Endodermal cell (in vitro differentiated cells): ENCODE measurements around the gene SLC6A1. TPM values are rescaled to one million over a fixed set of nuclear protein-coding genes. Genes with fewer than 3 reads are reported as not detected.

Experiments used
- DNase-seq: peaks from one replicate; pipeline ENCODE4 v3.0.0-alpha.2; 2017
- H3K27ac ChIP-seq: 2 replicates; pipeline ENCODE4 v1.5.1; 2013; ENCODE audit warnings: mild to moderate bottlenecking, low read depth, low read length, moderate library complexity
- H3K27me3 ChIP-seq: 2 replicates; pipeline ENCODE4 v1.6.1; 2013; ENCODE audit warnings: mild to moderate bottlenecking, low read length, moderate library complexity; ENCODE audit not compliant: insufficient read depth, control insufficient read depth, poor library complexity, severe bottlenecking
- H3K36me3 ChIP-seq: 2 replicates; pipeline ENCODE4 v1.7.0; 2013; ENCODE audit warnings: mild to moderate bottlenecking, low read length, moderate library complexity; ENCODE audit not compliant: control insufficient read depth, insufficient read depth
- H3K4me1 ChIP-seq: one replicate; pipeline ENCODE4 v1.7.0; 2013; ENCODE audit warnings: low read length; ENCODE audit not compliant: control insufficient read depth, insufficient read depth
- H3K4me3 ChIP-seq: 2 replicates; pipeline ENCODE4 v1.5.1; 2013; ENCODE audit warnings: mild to moderate bottlenecking, low read length, moderate library complexity
- H3K9ac ChIP-seq: 2 replicates; pipeline ENCODE4 v1.6.1; 2013; ENCODE audit warnings: mild to moderate bottlenecking, low read length, moderate library complexity; ENCODE audit not compliant: poor library complexity, severe bottlenecking; ENCODE audit errors: extremely low read depth
- H3K9me3 ChIP-seq: 2 replicates; pipeline ENCODE4 v1.6.1; 2013; ENCODE audit warnings: mild to moderate bottlenecking, low read length, moderate library complexity; ENCODE audit not compliant: control insufficient read depth
- H3K27ac Mint-ChIP-seq: 2 replicates; pipeline ENCODE4 v1.8.0; 2020; ENCODE audit warnings: mixed read lengths
- H3K27me3 Mint-ChIP-seq: 2 replicates; pipeline ENCODE4 v1.8.0; 2021; ENCODE audit warnings: mild to moderate bottlenecking, mixed read lengths; ENCODE audit not compliant: insufficient read depth
- H3K36me3 Mint-ChIP-seq: 2 replicates; pipeline ENCODE4 v1.8.0; 2020; ENCODE audit warnings: low read depth, mixed read lengths
- H3K4me1 Mint-ChIP-seq: 2 replicates; pipeline ENCODE4 v1.8.0; 2020; ENCODE audit warnings: mixed read lengths
- H3K4me3 Mint-ChIP-seq: 2 replicates; pipeline ENCODE4 v1.8.0; 2020; ENCODE audit warnings: mild to moderate bottlenecking, moderate library complexity, mixed read lengths
- H3K9me3 Mint-ChIP-seq: 2 replicates; pipeline ENCODE4 v1.8.0; 2020; ENCODE audit warnings: mild to moderate bottlenecking, mixed read lengths
- CTCF ChIP-seq: fragments of 200-600 bp; sonication (generic); conservative IDR thresholded peaks from 2 replicates; pipeline ENCODE4 v1.5.0; 2021; ENCODE audit warnings: antibody characterized with exemption, mild to moderate bottlenecking
- WGBS, 2 experiments: methylation state at CpG; one replicate each; pipeline versions ENCODE4 v1.1.5 to v1.1.7; 2013; ENCODE audit warnings: missing lambda C conversion rate in 2 of 2, mixed read lengths in 1 of 2; ENCODE audit not compliant: insufficient coverage in 1 of 2, insufficient read length in 1 of 2; 5-methylcytosine and 5-hydroxymethylcytosine counted together
- total RNA-seq, 2 donors: library from RNA; stranded (reverse); fragmentation: NEBNext Ultra II Directional in 1 of 2; extraction: Animal tissue kit (Norgen Biotek cat#: 25700) in 1 of 2; gene quantifications; 2 replicates in 1 of 2; 3 replicates in 1 of 2; pipeline ENCODE4 v1.2.1, GENCODE V29; 2021

The SLC6A1 gene
- total RNA-seq, 2 donors from 2014 or later = 0.42 to 3.6 TPM

GRCh38 chr3:10956986-10957385 is 35.6 kb upstream of the SLC6A1 start:
- DNase-seq = no peak

GRCh38 chr3:10957976-10958749 is 34.4 kb upstream of the SLC6A1 start:
- no peak for TF ChIP-seq CTCF
- Histone ChIP-seq H3K27me3 (no peaks in the 10 kb centered on the region), H3K4me1 (no peaks in the 10 kb centered on the region), H3K4me3 (no peak overlapping the region), H3K27ac (no peak overlapping the region), H3K9ac (no peak overlapping the region), H3K36me3 (no peaks in the 10 kb centered on the region), H3K9me3 (no peaks in the 10 kb centered on the region)
- Mint-ChIP-seq H3K36me3 (no peaks in the 10 kb centered on the region), H3K4me3 (no peak overlapping the region), H3K27me3 (peaks cover 12% of the 10 kb centered on the region), H3K27ac (no peak overlapping the region), H3K9me3 (no peaks in the 10 kb centered on the region), H3K4me1 (no peaks in the 10 kb centered on the region)
- no peak for DNase-seq
- 87 to 88% methylated on average over 16 to 17 of the region's 17 CpGs for WGBS, 2 experiments

More at GRCh38 chr3:10956986-10957385, 35.6 kb upstream of the SLC6A1 start:
- Histone ChIP-seq H3K4me3 (no peak overlapping the region), H3K9ac (no peak overlapping the region), H3K27ac (no peak overlapping the region), H3K27me3 (no peaks in the 10 kb centered on the region), H3K4me1 (no peaks in the 10 kb centered on the region), H3K9me3 (no peaks in the 10 kb centered on the region), H3K36me3 (no peaks in the 10 kb centered on the region)
- Mint-ChIP-seq H3K4me1 (no peaks in the 10 kb centered on the region), H3K4me3 (no peak overlapping the region), H3K9me3 (no peaks in the 10 kb centered on the region), H3K27me3 (peaks cover 7% of the 10 kb centered on the region), H3K27ac (no peak overlapping the region), H3K36me3 (no peaks in the 10 kb centered on the region)
- 84 to 86% methylated on average over 5 to 6 of the region's 6 CpGs for WGBS, 2 experiments
- no peak for TF ChIP-seq CTCF

- H3K27me3 Mint-ChIP-seq = peaks cover 18% of the 10 kb centered on the region
- H3K9ac ChIP-seq = no peak overlapping the region
- WGBS, 2 experiments = 88 to 95% methylated on average over 4 to 6 of the region's 6 CpGs
Measured at GRCh38 chr3:10960255-10960654, 32.3 kb upstream of the SLC6A1 start.

More at GRCh38 chr3:10960255-10960654, 32.3 kb upstream of the SLC6A1 start:
- Histone ChIP-seq H3K9me3 (no peaks in the 10 kb centered on the region), H3K27me3 (no peaks in the 10 kb centered on the region), H3K36me3 (no peaks in the 10 kb centered on the region), H3K4me3 (no peak overlapping the region), H3K27ac (no peak overlapping the region), H3K4me1 (no peaks in the 10 kb centered on the region)
- TF ChIP-seq CTCF = no peak
- no peaks in the 10 kb centered on the region for H3K9me3 Mint-ChIP-seq
- H3K4me1 Mint-ChIP-seq = no peaks in the 10 kb centered on the region
- H3K36me3 Mint-ChIP-seq = no peaks in the 10 kb centered on the region
- no peak overlapping the region for H3K4me3 Mint-ChIP-seq
- no peak for DNase-seq
- no peak overlapping the region for H3K27ac Mint-ChIP-seq
